ENCODE results near the gene NPIPB9. TPM values are rescaled to one million over a fixed set of nuclear protein-coding genes. Genes with fewer than 3 reads are reported as not detected.
"Not testable (repeated sequence)": the region's sequence is repeated elsewhere in the genome, so short reads cannot be mapped to it uniquely, and the experiment has no call there.

The NPIPB9 gene
- 5.4 and 6.3 TPM in 2 replicates for total RNA-seq

DNA sequence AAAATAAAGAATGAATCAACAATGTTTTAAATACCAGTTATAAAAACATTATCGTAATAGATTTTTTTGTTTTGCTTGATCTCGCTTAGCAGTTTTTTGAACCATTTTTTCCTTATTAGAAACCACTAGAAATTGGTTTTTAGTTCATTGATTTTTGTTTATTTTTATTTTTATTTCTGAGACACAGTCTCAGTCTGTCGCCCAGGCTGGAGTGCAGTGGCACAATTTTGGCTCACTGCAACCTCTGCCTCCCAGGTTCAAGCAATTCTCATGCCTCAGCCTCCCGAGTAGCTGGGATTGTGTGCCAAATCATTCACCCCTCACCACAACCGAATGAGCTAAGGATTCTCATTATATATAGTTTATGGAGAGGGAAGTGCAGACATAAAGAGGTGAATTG lies at the start of gene NPIPB9:
NPIPB9 (plus strand) TSS at position 301 of the 400 bp plus-strand sequence.
- intact Hi-C loops (cut with micrococcal nuclease) = not testable (repeated sequence)

- intact Hi-C loops (cut with micrococcal nuclease) = not testable (repeated sequence)
Measured at GRCh38 chr16:28704246-28704645, 47.3 kb upstream of the NPIPB9 start.

- intact Hi-C loops (cut with micrococcal nuclease) = not testable (repeated sequence)
Measured at GRCh38 chr16:28711220-28712083, 40.1 kb upstream of the NPIPB9 start, which contains the start of gene EIF3C. EIF3C (plus strand) TSS chr16:28711464; CDS start chr16:28711687, 223 bp downstream.

DNA sequence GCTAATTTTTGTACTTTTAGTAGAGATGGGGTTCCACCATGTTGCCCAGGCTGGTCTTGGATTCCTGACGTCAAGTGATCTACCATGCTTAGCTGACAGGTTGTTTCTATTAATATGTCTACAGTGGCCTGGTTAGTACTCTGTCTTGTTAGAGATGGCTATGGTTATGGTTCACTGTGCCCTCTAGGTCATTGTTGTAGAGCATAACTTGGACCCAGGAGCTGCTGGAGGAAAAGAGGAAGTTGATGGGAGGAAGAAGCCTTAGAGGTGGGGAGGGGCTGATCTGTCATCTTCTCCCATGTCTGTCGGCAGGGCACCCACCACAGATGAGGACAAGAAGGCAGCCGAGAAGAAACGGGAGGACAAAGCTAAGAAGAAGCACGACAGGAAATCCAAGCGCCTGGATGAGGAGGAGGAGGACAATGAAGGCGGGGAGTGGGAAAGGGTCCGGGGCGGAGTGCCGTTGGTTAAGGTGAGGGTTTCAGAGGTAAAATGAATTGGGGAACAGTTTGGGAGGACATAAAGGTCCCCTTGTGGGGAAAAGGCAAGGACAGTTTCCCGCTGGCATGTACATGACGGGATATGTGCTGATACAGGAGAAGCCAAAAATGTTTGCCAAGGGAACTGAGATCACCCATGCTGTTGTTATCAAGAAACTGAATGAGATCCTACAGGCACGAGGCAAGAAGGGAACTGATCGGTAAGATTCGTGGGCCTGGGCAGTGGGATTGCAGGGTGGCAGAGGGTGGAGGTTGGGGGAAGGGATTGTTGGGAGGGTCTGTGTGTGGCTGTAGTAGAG lies 28.5 kb upstream of the NPIPB9 start:
- intact Hi-C loops (cut with micrococcal nuclease) = not testable (repeated sequence)

DNA sequence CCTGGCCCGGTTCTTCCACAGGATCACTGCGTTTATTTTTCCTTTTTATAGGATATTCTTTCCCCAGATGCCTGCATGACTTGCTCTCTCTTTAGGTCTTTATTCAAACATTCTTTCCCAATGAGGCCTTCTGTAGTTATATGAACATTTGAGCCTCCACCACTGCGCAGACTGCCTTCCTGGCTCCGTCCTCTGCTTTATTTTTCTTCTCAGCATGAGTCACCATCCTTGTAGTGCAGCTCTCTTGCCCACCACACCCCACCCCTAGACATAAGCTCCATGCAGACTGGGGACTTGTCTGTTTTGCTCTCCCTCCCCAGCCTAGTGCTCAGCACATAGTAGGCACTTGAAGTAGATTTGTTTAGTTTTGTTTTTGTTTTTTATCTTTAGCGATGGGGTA lies 20.3 kb upstream of the NPIPB9 start:
- intact Hi-C loops (cut with micrococcal nuclease) = not testable (repeated sequence)

DNA sequence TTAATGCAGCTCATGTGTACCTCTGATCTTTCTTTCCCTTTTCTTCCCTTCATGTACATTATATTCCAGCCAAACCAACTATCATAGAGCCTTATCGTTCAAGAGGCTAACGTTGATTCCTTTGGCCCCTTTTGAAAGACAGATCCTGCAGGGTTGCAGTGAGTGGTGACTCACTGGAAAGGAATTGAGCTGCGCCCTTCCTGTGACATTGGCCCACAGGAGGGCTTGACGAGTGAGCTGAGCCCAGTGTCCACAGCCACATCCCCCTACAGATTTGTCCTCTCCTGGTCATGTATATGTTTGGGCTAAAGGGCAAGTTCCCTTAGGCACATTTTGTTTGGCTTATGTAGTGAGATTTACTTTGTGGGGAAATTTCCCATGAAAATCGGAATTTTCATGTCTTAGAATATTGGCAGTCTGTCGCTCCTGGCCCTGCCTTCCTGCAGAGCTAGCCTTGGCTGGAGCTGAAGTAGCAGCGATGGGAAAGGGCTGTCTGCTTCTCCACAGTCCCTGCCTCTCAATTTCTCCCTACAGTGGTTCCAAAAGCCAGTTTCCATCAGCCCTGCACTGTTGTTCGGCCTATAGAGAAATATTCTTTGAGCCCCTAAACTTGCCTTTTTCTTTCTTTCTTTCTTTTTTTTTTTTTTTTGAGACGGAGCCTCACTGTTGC lies 19.0 kb upstream of the NPIPB9 start:
- intact Hi-C loops (cut with micrococcal nuclease) = not testable (repeated sequence)

- intact Hi-C loops (cut with micrococcal nuclease) = not testable (repeated sequence)
Measured at GRCh38 chr16:28739787-28740186, 11.8 kb upstream of the NPIPB9 start.

DNA sequence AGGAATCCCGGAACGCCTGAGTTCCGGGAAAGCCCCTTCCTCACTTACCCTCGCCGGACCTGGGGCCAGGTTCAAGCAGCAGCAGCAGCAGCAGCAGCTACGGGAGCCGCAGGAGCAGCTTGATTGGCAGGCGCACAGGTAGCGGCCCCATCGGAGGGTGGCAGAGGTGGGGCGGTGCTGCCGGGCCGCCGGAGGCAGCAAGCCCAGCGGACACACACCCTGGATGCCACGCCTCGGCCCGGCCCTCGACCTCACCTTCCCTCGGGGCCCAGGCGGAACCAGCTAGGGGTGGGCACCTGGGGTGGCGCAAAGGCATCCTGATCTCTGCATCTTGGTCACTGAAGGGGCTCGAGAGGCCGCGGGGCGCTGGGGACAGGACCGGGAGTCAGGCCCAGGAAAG lies 11.0 kb upstream of the NPIPB9 start:
- intact Hi-C loops (cut with micrococcal nuclease) = not testable (repeated sequence)

DNA sequence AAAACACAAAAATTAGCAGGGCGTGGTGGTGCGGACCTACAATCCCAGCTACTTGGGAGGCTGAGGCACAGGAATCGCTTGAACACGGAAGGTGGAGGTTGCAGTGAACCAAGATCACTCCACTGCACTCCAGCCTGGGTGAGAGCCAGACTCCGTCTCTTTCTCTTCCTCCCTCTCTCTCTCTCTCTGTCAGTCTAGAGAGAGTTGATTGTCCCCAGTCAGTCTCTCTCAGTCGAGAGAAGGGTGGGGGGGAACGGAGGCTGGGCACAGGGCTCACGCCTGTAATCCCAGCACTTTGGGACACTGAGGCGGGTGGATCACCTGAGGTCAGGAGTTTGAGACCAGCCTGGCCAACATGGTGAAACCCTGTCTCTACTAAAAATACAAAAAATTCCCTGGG lies 10.3 kb upstream of the NPIPB9 start:
- intact Hi-C loops (cut with micrococcal nuclease) = not testable (repeated sequence)

DNA sequence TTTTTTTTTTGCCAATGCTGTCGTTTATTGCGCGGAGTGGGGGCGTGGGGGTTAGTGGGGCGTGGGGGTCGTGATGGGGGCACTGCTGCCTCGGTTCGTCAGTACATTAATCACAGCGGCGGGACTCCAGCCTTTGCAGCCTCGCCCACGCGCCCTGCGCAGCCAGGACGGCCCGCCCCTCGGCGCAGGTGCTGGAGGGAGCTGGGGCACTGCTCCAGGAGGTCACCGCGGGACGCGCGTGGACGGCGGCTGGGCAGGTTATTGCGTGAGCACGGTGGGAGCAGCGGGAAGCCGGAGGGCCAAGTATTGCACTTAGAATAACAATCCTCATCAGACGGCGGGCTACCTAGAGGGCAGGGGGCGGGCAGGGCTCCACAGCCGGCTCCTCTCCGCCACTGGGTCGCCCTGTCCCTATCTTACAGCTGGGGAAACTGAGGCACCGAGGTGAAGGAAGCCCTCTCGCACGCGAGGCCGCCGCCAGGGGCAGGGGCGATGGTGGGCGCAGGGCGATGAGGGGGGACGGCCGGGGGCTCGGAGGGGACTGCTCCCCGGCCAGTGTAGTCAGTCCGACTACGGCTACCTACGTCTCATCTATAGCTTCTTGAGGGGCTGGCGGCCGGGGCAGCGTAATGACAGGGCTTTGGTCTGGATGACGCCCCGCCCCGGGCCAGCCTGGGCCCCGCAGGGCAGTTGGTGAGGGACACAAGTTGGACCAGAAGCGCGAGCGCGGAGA lies 4.8 kb upstream of the NPIPB9 start:
- intact Hi-C loops (cut with micrococcal nuclease) = not testable (repeated sequence)

DNA sequence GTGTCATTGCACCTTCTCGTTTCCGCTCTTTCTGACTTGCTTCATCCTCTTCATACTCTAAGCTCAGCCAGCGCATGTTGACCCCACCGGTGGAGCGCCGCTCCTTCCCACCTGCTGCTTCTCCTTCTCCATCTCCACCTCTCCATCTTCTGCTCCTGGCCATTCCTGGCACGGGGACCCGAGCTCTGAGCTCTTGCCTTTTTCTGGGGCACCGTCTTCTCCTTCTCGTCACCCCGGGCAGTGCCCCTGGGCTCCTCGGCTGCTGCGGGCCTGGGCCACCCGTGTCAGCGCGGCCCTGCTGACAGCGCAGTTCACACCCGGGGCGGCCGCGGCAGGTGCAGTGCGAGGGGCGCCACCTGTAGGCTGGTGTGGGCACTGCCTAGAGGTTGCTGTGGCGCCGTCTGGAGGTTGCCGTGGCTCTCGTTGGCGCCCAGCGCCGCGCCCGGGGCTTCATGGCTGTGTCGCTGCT lies 1.6 kb upstream of the NPIPB9 start:
- intact Hi-C loops (cut with micrococcal nuclease) = not testable (repeated sequence)

DNA sequence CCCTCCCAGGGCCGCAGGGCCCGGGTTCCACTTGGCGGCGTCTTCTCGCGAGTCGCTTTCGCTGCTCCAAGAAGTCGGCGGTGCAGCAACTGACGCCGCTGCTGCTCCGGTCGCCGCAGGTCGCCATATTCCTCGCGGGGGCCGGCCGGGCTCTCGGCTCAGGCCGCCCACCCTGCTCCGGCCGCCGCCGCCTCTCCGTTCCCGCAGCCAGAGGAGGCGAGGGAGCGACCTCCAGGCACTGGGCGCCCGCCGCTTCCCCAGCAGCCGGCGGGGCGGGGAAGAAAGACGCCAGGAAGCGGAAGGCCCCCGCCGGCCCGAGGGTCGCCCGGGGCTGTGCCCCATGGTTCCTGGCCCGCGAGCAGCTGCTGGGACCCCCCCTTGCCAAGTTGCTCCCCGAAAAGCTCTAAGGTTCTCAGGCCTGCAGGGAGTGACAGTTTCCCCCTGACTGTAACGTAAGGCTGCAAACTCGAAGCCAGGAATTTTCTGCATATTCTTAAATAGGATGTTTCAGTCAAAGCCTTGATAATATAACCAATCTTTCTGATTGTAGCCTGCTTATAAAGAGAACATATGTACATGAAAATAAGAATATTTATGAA lies 1.0 kb upstream of the NPIPB9 start:
- intact Hi-C loops (cut with micrococcal nuclease) = not testable (repeated sequence)

GRCh38 chr16:28781697-28782096 lies 30.1 kb downstream of the NPIPB9 start:
- intact Hi-C loops (cut with micrococcal nuclease) = not testable (repeated sequence)

DNA sequence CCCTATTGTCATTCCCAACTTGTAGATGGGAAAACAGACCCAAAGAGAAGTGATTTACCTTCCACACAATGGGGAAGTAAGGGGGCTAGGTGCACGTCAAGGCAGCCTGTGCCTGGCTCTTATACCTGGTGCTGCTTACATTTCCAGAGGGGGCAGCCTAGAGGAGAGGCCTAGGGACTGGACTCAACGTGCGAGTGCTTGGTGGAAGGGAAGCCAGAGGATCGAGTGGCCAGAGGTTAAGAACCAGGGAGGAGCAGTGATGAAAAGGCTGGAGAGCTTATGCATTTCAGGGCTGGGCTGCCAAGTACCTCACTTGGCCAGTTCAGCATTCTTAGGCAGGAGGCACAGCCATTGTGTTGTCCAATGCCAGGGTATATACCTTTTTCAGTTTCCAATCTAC lies 30.8 kb downstream of the NPIPB9 start:
- intact Hi-C loops (cut with micrococcal nuclease) = not testable (repeated sequence)

GRCh38 chr16:28802235-28803019 lies 50.8 kb downstream of the NPIPB9 start:
- intact Hi-C loops (cut with micrococcal nuclease) = not testable (repeated sequence)

DNA sequence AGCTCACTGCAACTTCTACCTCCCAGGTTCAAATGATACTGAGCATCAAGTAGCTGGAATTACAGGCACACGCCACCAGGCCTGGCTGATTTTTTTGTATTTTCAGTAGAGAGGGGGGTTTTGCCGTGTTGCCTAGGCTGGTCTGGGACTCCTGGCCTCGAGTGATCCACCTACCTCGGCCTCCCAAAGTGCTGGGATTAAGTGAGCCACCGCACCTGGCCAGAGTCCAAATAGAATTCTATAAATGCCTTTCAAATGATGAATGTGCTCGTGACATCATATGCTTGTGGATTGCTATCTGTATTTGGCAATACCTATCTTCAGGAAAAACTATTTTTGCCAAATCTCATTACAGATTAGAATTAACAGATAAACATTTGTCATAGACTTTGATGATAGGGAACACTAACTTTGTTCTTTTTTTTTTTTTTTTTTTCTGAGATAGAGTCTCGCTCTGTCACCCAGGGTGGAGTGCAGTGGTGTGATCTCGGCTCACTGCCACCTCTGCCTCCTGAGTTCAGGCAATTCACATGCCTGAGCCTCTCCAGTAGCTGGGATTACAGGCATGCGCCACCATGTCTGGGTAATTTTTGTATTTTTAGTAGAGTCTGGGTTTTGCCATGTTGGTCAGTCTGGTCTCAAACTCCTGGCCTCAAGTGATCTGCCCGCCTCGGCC lies 56.0 kb downstream of the NPIPB9 start:
- intact Hi-C loops (cut with micrococcal nuclease) = not testable (repeated sequence)

DNA sequence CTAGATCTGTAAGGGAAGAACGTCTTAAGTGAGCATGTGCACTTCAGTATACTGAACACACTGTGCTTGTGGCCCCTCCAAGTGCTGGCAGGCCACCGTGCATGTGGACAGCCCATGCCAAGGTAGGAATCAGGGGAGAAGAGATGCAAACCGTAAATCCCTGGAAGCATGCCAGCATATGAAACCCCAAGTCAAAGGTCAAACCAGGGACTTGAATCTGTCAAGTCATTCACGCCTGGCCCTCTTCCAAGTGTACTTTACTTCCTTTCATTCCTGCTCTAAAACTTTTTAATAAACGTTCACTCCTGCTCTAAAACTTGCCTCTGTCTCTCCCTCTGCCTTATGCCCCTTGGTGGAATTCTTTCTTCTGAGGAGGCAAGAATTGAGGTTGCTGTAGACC lies 68.4 kb downstream of the NPIPB9 start:
- intact Hi-C loops (cut with micrococcal nuclease) = no loop called here

GRCh38 chr16:28820546-28820945 lies 69.0 kb downstream of the NPIPB9 start:
- intact Hi-C loops (cut with micrococcal nuclease) = not testable (repeated sequence)

Measured in T-helper 2 cell treated with Interferon-gamma antibody and Interleukin-4, amounts not matched to agents 100 ng/mL and 5 ng/mL, for 36 hours (primary cell).